Bronchial epithelial cell (primary cell): ENCODE data around the gene CHST11. TPM values are rescaled to one million over a fixed set of nuclear protein-coding genes. Genes with fewer than 3 reads are reported as not detected.
A peak's percentile ranks its signal among the peaks of the same experiment; 100 is the strongest.

Experiments
- DNase-seq: peaks from one replicate; pipeline ENCODE4 v3.0.0-alpha.2; 2010; ENCODE audit warnings: low read depth
- FAIRE-seq: peaks from 2 replicates; lab custom pipeline; 2011; peaks lifted over from hg19 to GRCh38; lab: Jason Lieb, UNC
- H3K27me3 ChIP-seq: 2 replicates; pipeline ENCODE4 v1.5.1; 2011; ENCODE audit warnings: low read length; ENCODE audit not compliant: control insufficient read depth, insufficient read depth
- H3K36me3 ChIP-seq: 2 replicates; pipeline ENCODE4 v1.5.1; 2011; ENCODE audit warnings: low read length; ENCODE audit not compliant: control insufficient read depth, insufficient read depth
- H3K4me3 ChIP-seq: 2 replicates; pipeline ENCODE4 v1.5.1; 2011; ENCODE audit warnings: mild to moderate bottlenecking, low read depth, low read length, control low read depth
- CTCF ChIP-seq: IDR thresholded peaks from 2 replicates; pipeline ENCODE4 v1.5.1; 2011; ENCODE audit warnings: mild to moderate bottlenecking, moderate library complexity, low read length, control low read depth, inconsistent platforms; ENCODE audit not compliant: insufficient read depth, severe bottlenecking
- total RNA-seq: library from RNA; depleted of rRNA; stranded (reverse); fragments of >200 nt; gene quantifications from 2 replicates; pipeline ENCODE4 v1.2.1, GENCODE V29; 2014

The CHST11 gene
- total RNA-seq, 1 donor from 2014 or later = 7.9 TPM

DNA sequence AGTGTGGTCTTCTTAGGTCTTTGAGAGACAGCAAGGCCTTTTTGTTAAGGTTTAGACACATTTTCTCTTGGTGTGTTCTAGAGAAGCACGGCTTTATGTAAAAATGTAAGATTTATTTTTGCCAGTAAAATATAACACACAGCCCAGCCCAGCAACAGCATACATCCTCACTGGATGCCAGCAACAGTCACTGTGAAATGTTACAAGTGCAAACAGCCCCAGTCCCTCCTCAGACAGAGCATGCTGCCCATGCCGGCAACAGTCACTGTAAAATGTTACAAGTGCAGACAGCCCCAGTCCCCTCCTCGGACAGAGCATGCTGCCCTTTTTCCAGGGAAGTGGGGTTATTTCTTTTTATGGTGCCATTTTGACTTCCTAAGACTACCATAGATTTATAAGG lies 207.6 kb downstream of the CHST11 start:
- DNase-seq (no peak), FAIRE-seq (no peak)
- H3K27me3 ChIP-seq = no peaks in the 10 kb centered on the region
- no peak overlapping the region for H3K4me3 ChIP-seq
- H3K36me3 ChIP-seq = no peaks in the 10 kb centered on the region
- no peak for TF ChIP-seq CTCF

DNA sequence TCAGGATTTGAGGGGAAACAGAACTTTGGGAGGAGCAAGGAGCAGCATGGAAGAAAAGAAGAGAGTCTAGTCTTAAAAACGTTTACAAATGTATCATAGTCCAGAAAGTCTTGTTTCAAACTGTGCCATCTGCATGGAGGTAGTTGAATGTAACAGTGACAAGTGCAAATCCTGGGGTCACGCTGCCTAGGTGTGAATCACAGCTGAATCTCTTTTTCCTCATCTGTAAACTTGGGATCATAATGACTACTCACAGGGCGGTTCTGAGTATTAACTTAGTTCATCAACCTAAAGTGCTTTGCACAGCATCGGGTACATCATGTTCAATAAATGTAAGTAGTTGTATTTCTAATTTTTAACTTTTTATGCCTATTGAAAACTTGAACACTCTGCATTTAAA lies 208.5 kb downstream of the CHST11 start:
- FAIRE-seq (no peak), DNase-seq (peak; percentile 48)
- no peaks in the 10 kb centered on the region for H3K27me3 ChIP-seq
- no peak overlapping the region for H3K4me3 ChIP-seq
- no peak for TF ChIP-seq CTCF
- no peaks in the 10 kb centered on the region for H3K36me3 ChIP-seq

- Histone ChIP-seq H3K27me3 (no peaks in the 10 kb centered on the region), H3K36me3 (no peaks in the 10 kb centered on the region), H3K4me3 (no peak overlapping the region)
- no peak for TF ChIP-seq CTCF
- FAIRE-seq (no peak), DNase-seq (peak; percentile 29)
Observed at GRCh38 chr12:104667139-104667538, 210.4 kb downstream of the CHST11 start.

DNA sequence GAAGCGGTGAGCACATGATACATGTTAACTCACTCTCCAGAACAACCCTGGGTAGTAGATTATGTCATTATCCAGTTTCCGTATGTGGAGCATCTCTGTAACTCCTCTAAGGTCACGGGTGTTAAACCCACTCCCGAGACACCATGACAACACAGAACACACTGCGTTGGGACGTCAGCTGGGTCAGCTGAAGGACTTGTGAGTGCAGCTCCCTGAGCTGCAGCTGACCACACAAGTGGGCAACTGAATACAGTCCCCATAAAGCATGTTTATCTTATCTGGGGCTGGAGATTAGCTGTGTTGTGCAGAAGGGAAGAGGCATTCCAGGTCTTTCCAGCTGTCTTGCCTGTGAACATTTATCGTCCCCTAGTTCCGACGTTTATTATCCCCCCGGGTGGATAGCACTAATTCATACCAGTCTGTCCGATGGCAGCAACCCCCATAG lies 211.5 kb downstream of the CHST11 start:
- no peak for TF ChIP-seq CTCF
- Histone ChIP-seq H3K4me3 (no peak overlapping the region), H3K36me3 (no peaks in the 10 kb centered on the region), H3K27me3 (no peaks in the 10 kb centered on the region)
- no peak for DNase-seq
- FAIRE-seq = no peak

DNA sequence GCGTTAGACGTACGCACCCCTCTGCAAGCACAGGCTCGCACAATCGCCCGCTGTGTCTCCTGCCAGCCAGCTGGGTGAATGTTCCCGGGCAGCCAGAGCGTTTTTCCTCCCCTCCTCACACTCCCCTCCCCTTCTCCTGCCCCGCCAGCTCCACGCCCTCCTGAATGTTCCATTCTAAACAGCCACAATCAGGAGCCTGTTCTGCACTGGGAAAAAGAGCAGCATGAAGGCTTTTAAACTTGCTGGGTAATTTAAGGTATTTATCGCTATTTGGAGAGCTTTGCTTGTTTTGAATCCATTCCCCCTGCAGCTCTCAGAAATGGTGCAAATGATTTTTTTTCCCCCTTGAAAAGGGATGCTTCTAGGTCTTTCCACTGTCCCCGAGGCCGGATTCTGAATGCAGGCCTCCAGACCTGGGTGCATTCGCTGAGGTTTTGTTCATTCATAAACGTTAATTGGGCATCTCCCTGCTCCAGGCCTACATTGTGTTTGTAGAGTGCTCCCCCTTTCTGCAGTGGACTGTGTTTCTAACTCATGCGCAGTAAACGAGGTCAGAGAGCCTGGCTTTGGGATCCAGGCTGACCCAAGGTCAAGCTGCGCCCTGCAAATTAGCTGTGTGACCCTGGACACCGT lies 212.5 kb downstream of the CHST11 start:
- H3K36me3 ChIP-seq = no peaks in the 10 kb centered on the region
- DNase-seq (peak; percentile 74), FAIRE-seq (no peak)
- peak; percentile 2 for TF ChIP-seq CTCF
- H3K4me3 ChIP-seq = no peak overlapping the region
- no peaks in the 10 kb centered on the region for H3K27me3 ChIP-seq

DNA sequence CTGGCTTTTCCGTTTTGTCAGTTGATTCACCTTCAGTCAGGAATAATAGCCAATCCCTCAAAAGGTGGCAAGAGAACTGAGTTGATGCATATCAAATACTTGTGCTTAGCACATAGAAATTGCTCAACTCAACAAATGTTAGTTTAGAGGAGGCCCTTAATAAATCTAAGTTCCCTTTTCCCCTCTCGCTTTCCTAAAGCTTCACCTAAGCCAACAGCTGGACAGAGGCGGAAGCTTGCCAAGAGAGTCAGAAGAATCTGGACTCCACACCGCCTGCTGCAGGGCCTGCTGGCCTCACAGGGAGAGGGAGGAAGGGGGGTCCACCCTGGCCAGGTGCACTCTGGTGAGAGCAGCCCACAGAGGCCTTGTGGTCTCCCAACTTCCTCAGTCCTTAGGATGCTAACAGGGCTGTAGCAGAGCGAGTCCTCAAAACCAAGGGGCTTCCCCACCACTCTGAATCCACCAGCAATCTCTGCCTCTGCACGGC lies 213.1 kb downstream of the CHST11 start:
- FAIRE-seq (peak; percentile 13), DNase-seq (peak; percentile 52)
- Histone ChIP-seq H3K36me3 (no peaks in the 10 kb centered on the region), H3K4me3 (no peak overlapping the region), H3K27me3 (no peaks in the 10 kb centered on the region)
- TF ChIP-seq CTCF = no peak
